ENCODE measurements around the gene TOP3B.

TOP3B gene

DNA sequence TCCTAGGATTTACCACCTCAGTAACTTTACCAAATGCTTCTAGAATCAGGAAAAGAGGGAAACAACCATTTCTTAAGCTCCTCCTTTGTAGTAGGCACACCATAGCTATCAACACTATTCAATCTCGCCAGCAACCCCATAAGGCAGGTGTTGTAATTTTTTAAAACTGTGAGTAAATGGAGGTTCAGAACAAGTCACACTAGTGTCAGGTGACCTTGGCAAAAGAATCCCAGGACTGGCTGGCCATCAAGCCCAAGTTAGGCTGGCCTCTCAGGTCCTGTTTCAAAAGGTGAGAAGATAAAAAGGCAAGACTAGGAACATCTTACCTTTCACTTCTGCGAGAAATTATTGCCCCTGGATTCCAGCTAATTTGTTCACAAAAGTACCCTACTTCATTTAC, 713 bp downstream of the TOP3B start:
- H3K9me3 Mint-ChIP-seq, result no peaks in the 10 kb centered on the region
- H3K27me3 Mint-ChIP-seq, result no peaks in the 10 kb centered on the region
- H3K4me1 Mint-ChIP-seq (ENCODE audit: low read depth in 2 of 2), result peaks cover 30 to 41% of the 10 kb centered on the region in 2 donors
- peak overlapping the region; percentile 89 to 90 for H3K4me3 Mint-ChIP-seq
- H3K27ac Mint-ChIP-seq, result peak overlapping the region; percentile 86 to 91
- no peaks in the 10 kb centered on the region for H3K36me3 Mint-ChIP-seq (ENCODE audit: insufficient read depth)
- no peak for DNase-seq
- ATAC-seq (replicated peaks), result no peak

DNA sequence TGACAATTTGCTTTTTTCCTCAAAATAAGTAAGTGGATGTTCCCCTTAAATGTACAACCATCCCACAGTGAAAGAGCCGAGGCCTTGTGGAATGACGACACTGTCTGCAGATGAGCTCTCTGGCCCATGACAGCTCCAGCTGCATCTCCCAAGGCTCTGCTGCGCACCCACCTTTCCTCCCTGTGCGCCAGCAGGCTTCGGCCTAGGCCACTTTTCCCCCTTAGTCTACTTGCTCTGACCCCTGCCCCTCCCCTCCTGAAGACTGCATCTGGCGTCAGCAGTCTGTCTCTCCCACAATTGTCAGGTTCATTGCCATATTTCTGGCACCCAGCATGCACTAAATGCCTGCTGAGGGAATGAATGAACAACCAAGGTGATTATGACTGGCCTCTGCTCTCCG, 2.0 kb downstream of the TOP3B start:
- Mint-ChIP-seq H3K4me1 (ENCODE audit: low read depth in 2 of 2) (peaks cover 35 to 51% of the 10 kb centered on the region in 2 donors), H3K27me3 (no peaks in the 10 kb centered on the region), H3K9me3 (no peaks in the 10 kb centered on the region), H3K4me3 (peak overlapping the region in 1 of 2 donors; percentile 3), H3K27ac (peak overlapping the region; percentile 49 to 91), H3K36me3 (ENCODE audit: insufficient read depth) (peaks cover 3% of the 10 kb centered on the region)
- DNase-seq, result no peak
- no peak for ATAC-seq (replicated peaks)

DNA sequence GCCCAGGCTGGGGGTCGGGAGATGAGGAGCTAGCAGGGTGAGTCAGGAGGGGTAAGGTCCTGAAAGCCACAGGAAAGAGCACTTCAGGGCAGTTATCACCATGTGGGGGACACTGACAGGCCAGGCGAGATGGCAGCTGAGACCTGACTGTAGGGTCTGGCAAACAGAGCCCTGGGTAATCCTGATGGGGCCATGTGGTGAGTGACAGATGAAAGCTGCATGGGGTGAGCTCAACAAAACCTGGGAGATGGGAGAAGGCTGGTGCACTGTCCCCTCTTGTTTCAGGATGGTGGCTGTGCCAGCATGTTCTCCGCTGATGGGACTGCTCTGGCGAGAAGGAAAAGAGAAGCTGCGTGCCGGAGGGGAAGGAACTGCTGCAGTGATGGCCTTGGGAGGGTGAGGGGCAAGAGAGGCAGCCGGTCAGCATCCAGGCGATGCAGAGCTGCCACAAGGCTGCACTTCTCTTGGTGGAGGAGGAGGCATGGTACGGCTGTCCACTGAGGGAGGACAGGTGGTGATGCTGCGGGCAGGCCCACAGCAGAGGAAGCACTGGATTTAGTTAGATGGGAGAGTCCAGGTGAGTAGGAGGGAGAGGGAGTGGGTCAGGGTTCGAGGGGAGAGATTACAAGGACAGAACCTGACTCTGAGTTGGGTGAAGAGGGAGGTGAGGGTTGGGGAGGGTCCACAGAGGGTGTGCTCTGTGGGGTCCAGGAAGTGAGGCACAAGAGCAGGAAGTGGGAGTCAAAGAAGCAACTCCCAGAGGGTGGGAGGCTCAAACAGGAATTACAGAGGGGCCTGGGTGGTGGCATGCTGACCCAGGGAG, 3.8 kb downstream of the TOP3B start:
- DNase-seq (no peak), ATAC-seq (replicated peaks) (no peak)
- Mint-ChIP-seq H3K27ac (peak overlapping the region; percentile 72 to 89), H3K9me3 (no peaks in the 10 kb centered on the region), H3K27me3 (no peaks in the 10 kb centered on the region), H3K36me3 (ENCODE audit: insufficient read depth) (peaks cover 12% of the 10 kb centered on the region), H3K4me1 (ENCODE audit: low read depth in 2 of 2) (peaks cover 37 to 52% of the 10 kb centered on the region in 2 donors), H3K4me3 (peak overlapping the region in 1 of 2 donors; percentile 22)

DNA sequence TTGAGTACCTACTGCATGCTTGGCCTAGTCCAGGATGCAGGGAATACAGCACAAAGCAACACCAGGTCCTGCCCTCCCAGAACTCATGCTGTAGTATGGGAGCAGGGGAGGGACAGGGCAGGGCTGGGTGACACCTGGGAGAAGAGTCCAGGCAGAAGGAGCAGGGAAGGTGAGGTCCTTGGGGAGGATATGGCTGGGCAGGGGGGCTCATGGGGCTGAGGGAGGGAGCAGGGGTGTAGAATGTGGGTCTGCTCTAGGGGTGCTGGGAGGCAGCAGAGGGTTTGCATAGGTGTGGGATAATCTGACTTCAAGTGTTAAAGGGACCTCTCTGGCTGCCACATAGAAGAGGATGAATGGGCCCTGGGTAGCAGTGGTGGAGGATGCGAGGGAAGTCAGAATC, 4.8 kb downstream of the TOP3B start:
- H3K4me3 Mint-ChIP-seq, result no peak overlapping the region
- peak overlapping the region; percentile 72 to 89 for H3K27ac Mint-ChIP-seq
- ATAC-seq (replicated peaks) (no peak), DNase-seq (no peak)
- peaks cover 15% of the 10 kb centered on the region for H3K36me3 Mint-ChIP-seq (ENCODE audit: insufficient read depth)
- peaks cover 39 to 52% of the 10 kb centered on the region in 2 donors for H3K4me1 Mint-ChIP-seq (ENCODE audit: low read depth in 2 of 2)
- H3K27me3 Mint-ChIP-seq, result no peaks in the 10 kb centered on the region
- H3K9me3 Mint-ChIP-seq, result no peaks in the 10 kb centered on the region

DNA sequence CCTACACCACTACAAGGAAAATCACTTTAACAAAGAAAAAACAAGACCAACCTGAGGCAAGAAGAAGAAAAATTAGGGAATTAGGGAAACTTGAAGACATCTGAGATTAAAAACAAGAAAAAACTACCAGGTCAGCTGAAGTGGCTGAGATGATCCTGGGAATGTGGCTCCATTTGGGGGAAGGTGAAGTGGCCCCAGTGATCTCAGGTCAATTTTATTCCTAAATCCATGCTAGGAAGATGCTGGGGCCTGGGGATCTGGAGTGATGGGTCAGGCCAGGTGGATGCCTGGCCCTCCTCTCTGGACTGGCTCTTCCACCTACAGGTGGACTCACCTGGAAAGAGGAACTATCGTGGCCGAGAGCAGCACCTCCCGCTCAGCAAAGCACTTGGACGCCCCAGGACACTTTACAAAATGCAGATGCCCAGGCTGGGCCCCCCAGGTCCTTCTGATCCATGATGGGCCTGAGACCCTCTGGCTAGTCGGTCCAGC, 6.7 kb downstream of the TOP3B start:
- peaks cover 27 to 38% of the 10 kb centered on the region in 2 donors for H3K4me1 Mint-ChIP-seq (ENCODE audit: low read depth in 2 of 2)
- peaks cover 18% of the 10 kb centered on the region for H3K36me3 Mint-ChIP-seq (ENCODE audit: insufficient read depth)
- DNase-seq (no peak), ATAC-seq (replicated peaks) (no peak)
- no peaks in the 10 kb centered on the region for H3K9me3 Mint-ChIP-seq
- H3K27ac Mint-ChIP-seq, result peak overlapping the region in 1 of 2 donors; percentile 78
- H3K27me3 Mint-ChIP-seq, result no peaks in the 10 kb centered on the region
- no peak overlapping the region for H3K4me3 Mint-ChIP-seq

DNA sequence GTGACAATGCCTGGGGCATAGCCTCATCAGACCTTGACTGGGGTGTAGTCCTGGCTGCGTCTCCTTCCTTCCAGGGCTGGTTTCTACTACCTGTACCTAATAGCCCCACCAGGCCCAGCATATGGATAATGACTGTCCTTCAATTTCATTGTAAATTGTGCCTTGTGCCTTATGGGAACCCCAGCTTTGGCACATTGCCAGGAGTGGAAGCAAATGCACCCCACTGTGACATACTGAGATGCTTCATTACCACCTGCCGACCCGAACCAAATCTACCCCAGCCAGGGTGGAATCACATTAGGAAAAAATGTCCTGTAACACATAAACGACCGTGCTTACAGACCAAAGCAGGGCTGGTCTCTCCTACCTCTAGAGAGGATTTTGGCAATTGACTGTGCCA, 7.3 kb downstream of the TOP3B start:
- Mint-ChIP-seq H3K27me3 (no peaks in the 10 kb centered on the region), H3K9me3 (no peaks in the 10 kb centered on the region), H3K27ac (no peak overlapping the region), H3K4me3 (no peak overlapping the region), H3K36me3 (ENCODE audit: insufficient read depth) (peaks cover 21% of the 10 kb centered on the region), H3K4me1 (ENCODE audit: low read depth in 2 of 2) (peaks cover 25 to 35% of the 10 kb centered on the region in 2 donors)
- DNase-seq (no peak), ATAC-seq (replicated peaks) (no peak)

DNA sequence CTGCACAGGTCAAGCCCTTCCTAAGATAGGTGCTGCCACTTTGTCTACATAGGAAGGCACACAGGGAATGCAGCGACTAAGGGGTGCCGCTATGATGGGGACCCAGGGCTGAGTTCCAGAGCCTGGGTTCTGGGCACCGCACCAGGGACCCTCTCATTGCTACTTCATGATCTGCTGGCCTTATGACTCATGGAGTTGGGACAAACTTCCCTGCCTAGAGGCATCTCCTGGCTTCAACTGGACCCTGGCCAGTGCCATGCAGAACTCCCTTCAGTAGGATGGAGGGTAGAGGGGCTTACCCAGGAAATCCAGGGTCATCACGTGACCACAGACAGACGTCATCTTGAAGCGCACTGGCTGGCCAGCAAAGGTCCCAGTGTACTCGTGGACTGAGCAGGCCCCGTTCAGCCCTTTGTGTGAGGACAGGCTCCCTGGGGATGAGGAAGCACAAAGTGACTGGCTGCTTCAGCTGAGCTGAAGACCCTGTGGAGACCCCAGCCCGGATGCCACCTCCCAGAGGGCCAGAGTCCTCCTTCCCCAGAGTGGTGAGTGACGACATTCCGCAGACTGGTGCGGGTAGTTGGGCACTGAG, 8.4 kb downstream of the TOP3B start:
- DNase-seq (no peak), ATAC-seq (replicated peaks) (no peak)
- Mint-ChIP-seq H3K27ac (no peak overlapping the region), H3K4me3 (no peak overlapping the region), H3K36me3 (ENCODE audit: insufficient read depth) (peaks cover 26% of the 10 kb centered on the region), H3K4me1 (ENCODE audit: low read depth in 2 of 2) (peaks cover 20 to 32% of the 10 kb centered on the region in 2 donors), H3K27me3 (no peaks in the 10 kb centered on the region), H3K9me3 (no peaks in the 10 kb centered on the region)

DNA sequence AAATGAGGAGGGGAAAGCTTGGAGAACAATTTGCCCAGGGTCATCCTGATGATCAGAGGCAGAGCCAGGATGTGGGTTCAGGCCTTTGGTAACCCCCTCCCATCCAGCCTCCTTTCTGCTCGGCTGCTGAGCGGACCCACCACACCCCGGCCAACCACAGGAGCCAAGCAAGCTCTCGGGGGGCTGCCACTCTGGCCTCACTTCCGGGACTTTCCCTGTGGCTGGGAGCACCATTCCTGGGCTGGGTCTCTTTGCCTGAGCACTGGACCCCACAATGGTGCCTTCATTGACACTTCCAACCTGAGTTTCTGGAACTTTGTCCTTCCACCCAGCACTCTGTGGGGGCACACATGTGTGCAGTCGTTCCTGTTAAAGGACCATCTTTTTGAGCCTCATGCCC, 9.8 kb downstream of the TOP3B start:
- ATAC-seq (replicated peaks), result no peak
- H3K27ac Mint-ChIP-seq, result no peak overlapping the region
- peaks cover 12 to 18% of the 10 kb centered on the region in 2 donors for H3K4me1 Mint-ChIP-seq (ENCODE audit: low read depth in 2 of 2)
- no peaks in the 10 kb centered on the region for H3K27me3 Mint-ChIP-seq
- no peak overlapping the region for H3K4me3 Mint-ChIP-seq
- no peaks in the 10 kb centered on the region for H3K9me3 Mint-ChIP-seq
- no peak for DNase-seq
- peaks cover 32% of the 10 kb centered on the region for H3K36me3 Mint-ChIP-seq (ENCODE audit: insufficient read depth)

DNA sequence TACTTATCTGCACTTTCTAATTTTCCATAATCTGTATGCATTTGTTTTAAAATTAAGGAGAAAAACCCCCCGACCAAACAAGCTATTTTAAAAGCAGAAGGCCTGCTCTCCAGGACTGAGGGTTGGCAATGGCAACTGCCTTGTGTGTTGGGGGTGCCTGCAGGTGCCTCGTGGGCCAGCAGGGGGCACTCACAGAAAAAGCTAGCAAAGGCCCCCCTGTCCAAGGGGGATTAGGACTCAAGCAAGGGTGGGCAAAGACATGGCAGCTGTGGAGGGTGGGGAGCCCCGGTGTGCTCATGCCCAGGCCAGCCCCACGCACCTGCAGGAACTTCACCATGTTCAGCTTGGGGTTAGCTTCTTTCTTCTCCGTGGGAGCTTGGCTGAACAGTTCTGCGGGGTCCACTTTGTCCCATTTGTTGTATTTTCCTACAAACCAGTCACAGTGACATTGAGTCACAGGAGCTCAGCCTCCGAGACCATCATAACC, 10.3 kb downstream of the TOP3B start:
- H3K36me3 Mint-ChIP-seq (ENCODE audit: insufficient read depth), result peaks cover 32% of the 10 kb centered on the region

DNA sequence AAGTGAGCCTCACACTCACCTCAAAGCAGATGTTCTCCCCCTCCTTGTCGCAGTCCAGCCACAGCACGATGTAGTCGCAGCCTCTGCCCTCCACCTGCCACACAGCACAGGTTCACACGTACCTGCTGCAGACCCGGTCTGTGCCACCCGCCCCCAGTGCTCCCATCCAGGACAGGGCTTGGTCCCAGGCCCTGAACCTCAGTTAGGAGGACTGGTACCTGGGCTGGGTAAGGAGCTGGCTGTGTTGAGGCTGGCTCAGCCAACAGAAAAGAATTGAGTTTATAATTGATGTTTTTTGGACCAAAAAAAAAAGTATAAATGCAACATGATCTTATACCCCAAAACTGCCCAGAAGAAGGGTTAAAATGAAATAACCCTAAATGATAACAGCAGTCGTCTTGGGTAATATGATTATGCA, 10.7 kb downstream of the TOP3B start:
- no peak for DNase-seq
- ATAC-seq (replicated peaks), result no peak
- no peak overlapping the region for H3K27ac Mint-ChIP-seq
- H3K36me3 Mint-ChIP-seq (ENCODE audit: insufficient read depth), result peaks cover 34% of the 10 kb centered on the region
- peaks cover 9 to 11% of the 10 kb centered on the region in 2 donors for H3K4me1 Mint-ChIP-seq (ENCODE audit: low read depth in 2 of 2)
- H3K9me3 Mint-ChIP-seq, result no peaks in the 10 kb centered on the region
- H3K27me3 Mint-ChIP-seq, result no peaks in the 10 kb centered on the region
- H3K4me3 Mint-ChIP-seq, result no peak overlapping the region

More for the DNA sequence above, 10.3 kb downstream of the TOP3B start:
- Mint-ChIP-seq H3K9me3 (no peaks in the 10 kb centered on the region), H3K27ac (no peak overlapping the region), H3K4me1 (ENCODE audit: low read depth in 2 of 2) (peaks cover 9 to 15% of the 10 kb centered on the region in 2 donors), H3K4me3 (no peak overlapping the region), H3K27me3 (no peaks in the 10 kb centered on the region)
- ATAC-seq (replicated peaks), result peak; percentile 67
- DNase-seq, result peak; percentile 35 to 55 (median 48)

DNA sequence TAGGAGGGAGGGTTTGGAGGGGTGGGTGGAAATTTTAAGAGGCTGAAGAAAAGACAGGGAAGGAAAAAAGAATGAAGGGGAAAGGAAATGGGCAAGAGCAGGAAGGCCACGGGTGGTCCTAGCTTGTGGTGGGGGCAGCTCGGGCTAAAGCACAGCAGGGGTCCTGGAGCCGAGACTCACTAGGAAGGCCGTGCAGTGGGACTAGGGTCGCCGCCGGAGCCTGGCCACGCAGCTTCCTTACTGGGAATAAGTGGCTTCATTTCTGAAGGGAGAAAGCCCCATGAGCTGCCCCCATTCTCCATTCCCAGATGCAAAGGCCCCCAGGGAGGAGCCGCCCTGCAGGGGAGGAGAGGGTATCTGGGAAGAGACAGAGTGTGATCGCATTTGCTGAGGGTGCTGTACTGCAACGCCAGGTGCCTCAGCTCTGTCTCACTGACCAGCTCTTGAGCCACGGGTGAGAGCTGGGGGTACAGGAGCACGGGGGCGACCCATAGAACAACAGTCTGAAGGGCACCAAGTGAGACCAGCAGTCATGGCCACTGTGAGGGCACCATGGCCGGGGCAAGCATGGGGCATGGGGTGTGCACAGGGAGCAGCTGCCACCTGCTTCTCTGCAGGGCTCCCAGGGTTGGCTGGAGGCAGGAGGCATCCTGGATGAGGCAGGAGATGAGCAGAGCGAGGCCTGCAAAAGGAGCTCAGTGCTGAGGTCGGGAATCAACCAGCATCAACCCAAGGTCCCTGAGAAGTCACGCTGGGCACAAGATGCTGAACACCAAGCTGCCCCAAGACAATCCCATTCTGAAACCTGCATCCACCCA, 11.6 kb downstream of the TOP3B start:
- H3K9me3 Mint-ChIP-seq, result no peaks in the 10 kb centered on the region
- peaks cover 36% of the 10 kb centered on the region for H3K36me3 Mint-ChIP-seq (ENCODE audit: insufficient read depth)
- ATAC-seq (replicated peaks) (no peak), DNase-seq (no peak)
- no peaks in the 10 kb centered on the region for H3K27me3 Mint-ChIP-seq
- peaks cover 5% of the 10 kb centered on the region in 2 donors for H3K4me1 Mint-ChIP-seq (ENCODE audit: low read depth in 2 of 2)
- no peak overlapping the region for H3K4me3 Mint-ChIP-seq
- H3K27ac Mint-ChIP-seq, result peak overlapping the region in 1 of 2 donors; percentile 44

DNA sequence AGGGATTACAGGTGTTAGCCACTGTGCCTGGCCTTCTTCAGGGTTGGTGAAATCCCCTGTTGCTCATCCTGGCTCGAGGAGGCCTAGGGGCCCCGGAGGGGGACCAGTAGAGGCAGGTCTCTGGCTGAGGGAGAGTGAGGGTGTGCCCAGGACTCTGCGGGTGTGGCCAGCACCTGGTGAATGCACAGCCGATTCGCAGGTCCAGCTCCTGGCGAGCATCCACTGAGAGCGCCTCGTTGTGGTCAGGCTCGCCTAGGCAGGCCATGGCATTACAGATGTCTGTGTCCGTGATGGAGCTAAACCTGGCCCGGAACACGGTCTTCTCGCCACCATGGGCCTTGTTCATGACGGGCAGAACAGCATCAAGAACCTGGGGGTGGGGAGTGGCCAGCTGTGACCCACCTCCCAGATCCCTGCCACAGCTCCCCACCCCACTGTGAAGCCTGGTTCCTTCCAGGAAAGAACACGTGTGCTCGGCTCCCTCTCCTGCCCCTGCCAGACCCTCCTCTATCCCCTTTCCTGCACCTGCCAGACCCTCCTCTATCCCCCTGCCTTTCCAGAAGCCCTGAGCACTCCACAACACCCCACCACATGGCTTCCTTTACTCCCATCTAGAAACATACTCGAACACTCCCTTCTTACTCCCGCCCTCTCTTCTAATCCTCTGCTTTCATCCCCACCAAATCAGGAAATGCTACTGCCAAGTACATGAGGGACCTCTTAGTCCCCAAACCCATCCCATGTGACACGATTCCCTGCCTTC, 12.4 kb downstream of the TOP3B start:
- no peak for ATAC-seq (replicated peaks)
- peak overlapping the region in 1 of 2 donors; percentile 44 for H3K27ac Mint-ChIP-seq

More for the DNA sequence above, 12.4 kb downstream of the TOP3B start:
- H3K4me1 Mint-ChIP-seq (ENCODE audit: low read depth in 2 of 2), result peaks cover 0 to 5% of the 10 kb centered on the region in 2 donors
- peaks cover 44% of the 10 kb centered on the region for H3K36me3 Mint-ChIP-seq (ENCODE audit: insufficient read depth)
- H3K9me3 Mint-ChIP-seq, result no peaks in the 10 kb centered on the region
- H3K27me3 Mint-ChIP-seq, result no peaks in the 10 kb centered on the region
- no peak overlapping the region for H3K4me3 Mint-ChIP-seq
- no peak for DNase-seq

All from effector memory CD8-positive, alpha-beta T cell (primary cell).